ENCODE measurements around the gene GCLC. TPM values are rescaled to one million over a fixed set of nuclear protein-coding genes. Genes with fewer than 3 reads are reported as not detected.

GCLC gene
- total RNA-seq, 1 experiment from 2014 or later = 47.1 TPM

DNA sequence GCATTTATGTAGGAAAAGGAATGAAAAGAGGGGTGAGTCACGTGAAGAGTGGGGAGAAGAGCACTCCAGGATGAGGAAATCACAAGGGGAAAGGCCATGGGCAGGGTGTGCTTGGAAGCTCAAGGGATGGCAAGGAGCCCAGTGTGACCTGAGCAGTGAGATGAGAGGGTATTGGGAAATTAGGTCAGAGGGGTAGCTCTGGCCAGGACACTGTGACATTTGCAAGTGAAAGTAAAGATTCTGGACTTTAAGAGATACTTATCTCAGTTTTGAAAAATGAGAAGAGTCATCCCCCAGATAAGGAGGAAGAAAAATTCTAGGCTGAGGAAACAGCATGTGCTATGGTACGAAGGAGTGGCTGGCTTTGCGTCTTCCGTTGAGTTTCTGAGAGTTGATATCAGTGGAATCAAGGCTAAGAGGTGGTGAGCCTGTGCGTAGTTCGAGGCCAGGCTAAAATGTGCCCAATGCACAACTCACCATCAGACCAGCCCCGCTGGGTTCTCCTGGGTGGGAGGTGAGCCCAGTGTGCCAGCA, 79.9 kb downstream of the GCLC start:
- ATAC-seq (no peak), DNase-seq (ENCODE audit: low spot score) (no peak)
- TF ChIP-seq, protein P1, sequence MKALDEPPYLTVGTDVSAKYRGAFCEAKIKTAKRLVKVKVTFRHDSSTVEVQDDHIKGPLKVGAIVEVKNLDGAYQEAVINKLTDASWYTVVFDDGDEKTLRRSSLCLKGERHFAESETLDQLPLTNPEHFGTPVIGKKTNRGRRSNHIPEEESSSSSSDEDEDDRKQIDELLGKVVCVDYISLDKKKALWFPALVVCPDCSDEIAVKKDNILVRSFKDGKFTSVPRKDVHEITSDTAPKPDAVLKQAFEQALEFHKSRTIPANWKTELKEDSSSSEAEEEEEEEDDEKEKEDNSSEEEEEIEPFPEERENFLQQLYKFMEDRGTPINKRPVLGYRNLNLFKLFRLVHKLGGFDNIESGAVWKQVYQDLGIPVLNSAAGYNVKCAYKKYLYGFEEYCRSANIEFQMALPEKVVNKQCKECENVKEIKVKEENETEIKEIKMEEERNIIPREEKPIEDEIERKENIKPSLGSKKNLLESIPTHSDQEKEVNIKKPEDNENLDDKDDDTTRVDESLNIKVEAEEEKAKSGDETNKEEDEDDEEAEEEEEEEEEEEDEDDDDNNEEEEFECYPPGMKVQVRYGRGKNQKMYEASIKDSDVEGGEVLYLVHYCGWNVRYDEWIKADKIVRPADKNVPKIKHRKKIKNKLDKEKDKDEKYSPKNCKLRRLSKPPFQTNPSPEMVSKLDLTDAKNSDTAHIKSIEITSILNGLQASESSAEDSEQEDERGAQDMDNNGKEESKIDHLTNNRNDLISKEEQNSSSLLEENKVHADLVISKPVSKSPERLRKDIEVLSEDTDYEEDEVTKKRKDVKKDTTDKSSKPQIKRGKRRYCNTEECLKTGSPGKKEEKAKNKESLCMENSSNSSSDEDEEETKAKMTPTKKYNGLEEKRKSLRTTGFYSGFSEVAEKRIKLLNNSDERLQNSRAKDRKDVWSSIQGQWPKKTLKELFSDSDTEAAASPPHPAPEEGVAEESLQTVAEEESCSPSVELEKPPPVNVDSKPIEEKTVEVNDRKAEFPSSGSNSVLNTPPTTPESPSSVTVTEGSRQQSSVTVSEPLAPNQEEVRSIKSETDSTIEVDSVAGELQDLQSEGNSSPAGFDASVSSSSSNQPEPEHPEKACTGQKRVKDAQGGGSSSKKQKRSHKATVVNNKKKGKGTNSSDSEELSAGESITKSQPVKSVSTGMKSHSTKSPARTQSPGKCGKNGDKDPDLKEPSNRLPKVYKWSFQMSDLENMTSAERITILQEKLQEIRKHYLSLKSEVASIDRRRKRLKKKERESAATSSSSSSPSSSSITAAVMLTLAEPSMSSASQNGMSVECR (CRISPR knock-in tag; IDR thresholded peaks at IDR 0.05; ENCODE audit: borderline replicate concordance) = no peak
- TF ChIP-seq, protein P2, sequence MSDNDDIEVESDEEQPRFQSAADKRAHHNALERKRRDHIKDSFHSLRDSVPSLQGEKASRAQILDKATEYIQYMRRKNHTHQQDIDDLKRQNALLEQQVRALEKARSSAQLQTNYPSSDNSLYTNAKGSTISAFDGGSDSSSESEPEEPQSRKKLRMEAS (CRISPR knock-in tag; IDR thresholded peaks at IDR 0.05) = no peak
- TF ChIP-seq USF2 (CRISPR knock-in tag; IDR thresholded peaks at IDR 0.05) = no peak
- H3K27ac Mint-ChIP-seq = no peak overlapping the region
- no peaks in the 10 kb centered on the region for H3K9me3 Mint-ChIP-seq
- H3K4me1 Mint-ChIP-seq = peaks cover 4% of the 10 kb centered on the region
- H3K27me3 Mint-ChIP-seq (ENCODE audit: low read depth) = no peaks in the 10 kb centered on the region
- ChIA-PET CTCF (no interaction called here), POLR2A (no interaction called here)
- H3K36me3 Mint-ChIP-seq = no peaks in the 10 kb centered on the region
- no peak overlapping the region for H3K4me3 Mint-ChIP-seq

GRCh38 chr6:53464483-53464882, 80.4 kb downstream of the GCLC start:
- Mint-ChIP-seq H3K27me3 (ENCODE audit: low read depth) (no peaks in the 10 kb centered on the region), H3K27ac (no peak overlapping the region), H3K9me3 (no peaks in the 10 kb centered on the region), H3K4me1 (peaks cover 4% of the 10 kb centered on the region), H3K4me3 (no peak overlapping the region), H3K36me3 (no peaks in the 10 kb centered on the region)
- no peak for DNase-seq (ENCODE audit: low spot score)
- ChIA-PET CTCF (no interaction called here), POLR2A (no interaction called here)
- TF ChIP-seq ATF2 (CRISPR knock-in tag; IDR thresholded peaks at IDR 0.05; ENCODE audit: borderline replicate concordance, low read depth) = no peak
- TF ChIP-seq FOXK1 (CRISPR knock-in tag; IDR thresholded peaks at IDR 0.05) = no peak
- TF ChIP-seq PREB (CRISPR knock-in tag; IDR thresholded peaks at IDR 0.05; ENCODE audit: borderline replicate concordance) = no peak
- TF ChIP-seq, protein P3, sequence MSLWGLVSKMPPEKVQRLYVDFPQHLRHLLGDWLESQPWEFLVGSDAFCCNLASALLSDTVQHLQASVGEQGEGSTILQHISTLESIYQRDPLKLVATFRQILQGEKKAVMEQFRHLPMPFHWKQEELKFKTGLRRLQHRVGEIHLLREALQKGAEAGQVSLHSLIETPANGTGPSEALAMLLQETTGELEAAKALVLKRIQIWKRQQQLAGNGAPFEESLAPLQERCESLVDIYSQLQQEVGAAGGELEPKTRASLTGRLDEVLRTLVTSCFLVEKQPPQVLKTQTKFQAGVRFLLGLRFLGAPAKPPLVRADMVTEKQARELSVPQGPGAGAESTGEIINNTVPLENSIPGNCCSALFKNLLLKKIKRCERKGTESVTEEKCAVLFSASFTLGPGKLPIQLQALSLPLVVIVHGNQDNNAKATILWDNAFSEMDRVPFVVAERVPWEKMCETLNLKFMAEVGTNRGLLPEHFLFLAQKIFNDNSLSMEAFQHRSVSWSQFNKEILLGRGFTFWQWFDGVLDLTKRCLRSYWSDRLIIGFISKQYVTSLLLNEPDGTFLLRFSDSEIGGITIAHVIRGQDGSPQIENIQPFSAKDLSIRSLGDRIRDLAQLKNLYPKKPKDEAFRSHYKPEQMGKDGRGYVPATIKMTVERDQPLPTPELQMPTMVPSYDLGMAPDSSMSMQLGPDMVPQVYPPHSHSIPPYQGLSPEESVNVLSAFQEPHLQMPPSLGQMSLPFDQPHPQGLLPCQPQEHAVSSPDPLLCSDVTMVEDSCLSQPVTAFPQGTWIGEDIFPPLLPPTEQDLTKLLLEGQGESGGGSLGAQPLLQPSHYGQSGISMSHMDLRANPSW (CRISPR knock-in tag; conservative IDR thresholded peaks at IDR 0.05; ENCODE audit: low read depth) = no peak
- TF ChIP-seq SMAD3 (CRISPR knock-in tag; IDR thresholded peaks at IDR 0.05; ENCODE audit: borderline replicate concordance) = no peak
- TF ChIP-seq USF1 (CRISPR knock-in tag; IDR thresholded peaks at IDR 0.05) = no peak
- TF ChIP-seq ATF3 (CRISPR knock-in tag; conservative IDR thresholded peaks at IDR 0.05) = no peak
- TF ChIP-seq CBFB (CRISPR knock-in tag; IDR thresholded peaks at IDR 0.05; ENCODE audit: low read depth) = no peak
- TF ChIP-seq ZBTB21 (CRISPR knock-in tag; IDR thresholded peaks at IDR 0.05; ENCODE audit: borderline replicate concordance) = no peak
- TF ChIP-seq ESRRA (CRISPR knock-in tag; IDR thresholded peaks at IDR 0.05; ENCODE audit: borderline replicate concordance) = no peak
- TF ChIP-seq ETV6 (CRISPR knock-in tag; IDR thresholded peaks at IDR 0.05) = no peak
- TF ChIP-seq, protein P4, sequence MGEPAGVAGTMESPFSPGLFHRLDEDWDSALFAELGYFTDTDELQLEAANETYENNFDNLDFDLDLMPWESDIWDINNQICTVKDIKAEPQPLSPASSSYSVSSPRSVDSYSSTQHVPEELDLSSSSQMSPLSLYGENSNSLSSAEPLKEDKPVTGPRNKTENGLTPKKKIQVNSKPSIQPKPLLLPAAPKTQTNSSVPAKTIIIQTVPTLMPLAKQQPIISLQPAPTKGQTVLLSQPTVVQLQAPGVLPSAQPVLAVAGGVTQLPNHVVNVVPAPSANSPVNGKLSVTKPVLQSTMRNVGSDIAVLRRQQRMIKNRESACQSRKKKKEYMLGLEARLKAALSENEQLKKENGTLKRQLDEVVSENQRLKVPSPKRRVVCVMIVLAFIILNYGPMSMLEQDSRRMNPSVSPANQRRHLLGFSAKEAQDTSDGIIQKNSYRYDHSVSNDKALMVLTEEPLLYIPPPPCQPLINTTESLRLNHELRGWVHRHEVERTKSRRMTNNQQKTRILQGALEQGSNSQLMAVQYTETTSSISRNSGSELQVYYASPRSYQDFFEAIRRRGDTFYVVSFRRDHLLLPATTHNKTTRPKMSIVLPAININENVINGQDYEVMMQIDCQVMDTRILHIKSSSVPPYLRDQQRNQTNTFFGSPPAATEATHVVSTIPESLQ (CRISPR knock-in tag; IDR thresholded peaks at IDR 0.05) = no peak
- no peak for ATAC-seq

Measured in WTC11 (cell line).